Kidney glomerular epithelial cell (primary cell): ENCODE results near the gene MTERF4.
"Not testable (repeated sequence)": the region's sequence is repeated elsewhere in the genome, so short reads cannot be mapped to it uniquely, and the experiment has no call there.

Experiments
- DNase-seq: peaks from one replicate; lab custom pipeline; 2025; lab: John Stamatoyannopoulos, UW

The MTERF4 gene

DNA sequence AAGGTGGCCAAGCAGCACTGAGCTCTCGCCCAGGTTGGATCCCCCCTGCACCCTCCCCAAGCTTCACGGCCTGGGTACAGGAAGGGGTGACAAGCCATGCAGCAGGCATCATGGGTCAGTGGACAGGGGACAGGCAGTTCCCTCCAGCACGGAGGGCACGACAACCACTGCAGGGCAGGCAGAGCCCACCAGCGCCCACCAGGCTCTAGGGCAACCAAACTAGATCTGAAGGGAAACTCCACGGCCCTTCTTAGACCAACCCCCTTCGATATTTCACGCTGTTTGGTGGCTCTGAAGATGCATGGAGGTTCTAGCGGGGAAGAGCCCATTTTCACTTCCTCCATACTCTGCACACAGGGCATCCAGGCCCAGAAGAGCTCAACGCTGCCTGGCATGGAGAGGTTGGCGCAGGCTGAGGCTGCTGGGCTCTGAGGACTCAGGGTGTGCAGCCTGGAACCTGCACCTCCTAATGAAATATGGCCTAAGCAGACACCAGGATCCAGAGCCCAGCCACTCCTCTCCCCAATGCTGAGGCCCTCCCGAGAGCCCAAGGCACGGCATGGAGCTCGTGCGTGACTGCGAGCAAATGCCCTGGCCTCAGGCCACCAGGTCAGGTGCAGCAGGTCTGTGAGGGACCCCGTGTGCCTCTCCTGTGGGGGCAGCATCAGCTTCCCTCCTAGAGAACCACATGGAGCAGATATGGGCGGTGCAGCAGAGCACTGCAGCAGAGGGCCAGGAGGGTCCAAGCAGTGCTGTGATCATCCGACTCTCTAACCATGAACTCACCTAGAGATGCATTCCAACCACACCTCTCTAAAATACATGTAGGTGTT lies 8.7 kb upstream of the MTERF4 start:
- no peak for DNase-seq

GRCh38 chr2:241110089-241110606 lies 8.1 kb upstream of the MTERF4 start:
- no peak for DNase-seq

DNA sequence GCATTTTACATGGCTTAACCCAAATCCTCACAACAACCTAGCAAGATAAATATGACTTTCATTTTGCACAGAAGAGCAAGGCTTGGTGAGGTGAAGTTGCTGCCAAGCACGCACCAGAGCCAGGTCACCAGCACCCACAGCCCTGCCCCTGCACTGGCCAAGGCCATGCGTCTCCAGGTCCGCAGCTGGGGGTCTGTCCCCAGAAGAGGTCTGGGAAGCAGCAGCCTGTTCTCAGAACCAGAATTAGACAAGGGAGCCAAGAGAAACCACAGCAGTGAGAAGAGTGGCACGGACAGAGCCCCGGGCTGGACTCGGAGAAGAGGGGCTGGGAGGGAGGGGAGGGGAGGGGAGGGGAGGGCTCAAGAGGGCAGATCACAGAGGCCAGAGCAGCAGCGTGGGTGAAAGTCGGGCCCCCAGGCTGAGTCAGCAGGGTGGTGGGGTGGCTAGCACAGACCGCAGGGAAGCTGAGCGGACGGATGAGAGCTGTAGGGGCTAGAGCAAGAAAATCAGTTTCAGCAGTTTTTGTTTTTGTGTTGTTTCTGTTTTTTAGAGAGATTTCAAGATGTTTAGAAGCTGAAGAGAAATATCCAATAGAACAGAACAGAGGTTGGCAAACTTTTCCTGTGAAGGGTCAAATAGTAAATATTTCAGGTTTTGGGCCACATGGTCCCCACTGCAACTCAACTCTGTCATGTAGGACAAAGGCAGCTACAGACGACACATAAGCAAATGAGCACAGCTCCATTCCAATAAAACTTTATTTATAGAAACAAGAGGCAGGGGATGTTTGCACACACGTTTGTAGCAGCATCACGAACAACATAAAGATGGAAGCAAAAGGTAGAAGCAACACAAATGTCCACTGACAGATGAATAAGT lies 7.4 kb upstream of the MTERF4 start:
- DNase-seq, result no peak

DNA sequence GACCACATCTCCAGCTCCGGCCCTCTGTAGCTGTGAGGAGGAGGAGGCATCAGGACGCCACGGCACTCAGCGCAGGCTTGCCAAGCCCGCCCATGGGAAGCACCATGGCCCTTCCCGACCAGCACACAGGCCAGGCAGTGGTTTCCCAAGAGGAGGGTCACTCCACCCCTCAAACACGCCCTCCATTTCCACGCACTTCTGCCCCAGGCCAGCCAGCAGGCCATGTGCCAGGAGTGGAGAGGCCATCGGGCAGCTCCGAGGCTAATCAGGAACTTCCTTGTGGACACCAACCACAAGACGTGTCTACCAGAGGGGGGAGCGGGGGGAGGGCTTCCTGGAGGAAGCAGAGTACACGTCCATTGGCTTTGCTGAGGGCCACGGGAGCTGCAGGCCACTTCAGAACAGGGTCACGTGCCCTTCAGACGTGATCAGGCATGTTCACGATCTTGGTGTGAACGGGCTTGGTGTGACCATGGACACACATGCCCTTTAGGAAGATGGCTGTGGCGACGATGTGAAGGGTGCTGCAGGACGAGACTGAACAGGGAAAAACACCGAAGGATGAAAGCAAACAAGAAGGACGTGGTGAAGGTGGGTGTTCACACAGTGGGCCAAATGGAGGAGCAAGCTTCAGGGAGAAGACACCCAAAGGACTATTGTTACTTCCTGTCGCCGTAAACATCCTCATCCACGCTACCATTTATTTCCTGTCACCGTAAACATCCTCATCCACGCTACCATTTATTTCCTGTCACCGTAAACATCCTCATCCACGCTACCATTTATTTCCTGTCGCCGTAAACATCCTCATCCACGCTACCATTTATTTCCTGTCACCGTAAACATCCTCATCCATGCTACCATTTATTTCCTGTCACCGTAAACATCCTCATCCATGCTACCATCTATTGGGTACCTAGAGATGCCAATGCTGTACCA lies 6.5 kb upstream of the MTERF4 start:
- DNase-seq, result no peak

GRCh38 chr2:241107031-241107783 lies 5.1 kb upstream of the MTERF4 start:
- no peak for DNase-seq

GRCh38 chr2:241105641-241106040 lies 3.6 kb upstream of the MTERF4 start:
- no peak for DNase-seq

GRCh38 chr2:241104611-241105010 lies 2.5 kb upstream of the MTERF4 start:
- not testable (repeated sequence) for DNase-seq

GRCh38 chr2:241103176-241103595 lies 1.1 kb upstream of the MTERF4 start:
- no peak for DNase-seq

GRCh38 chr2:241099246-241099645 lies 2.8 kb downstream of the MTERF4 start:
- DNase-seq, result no peak

DNA sequence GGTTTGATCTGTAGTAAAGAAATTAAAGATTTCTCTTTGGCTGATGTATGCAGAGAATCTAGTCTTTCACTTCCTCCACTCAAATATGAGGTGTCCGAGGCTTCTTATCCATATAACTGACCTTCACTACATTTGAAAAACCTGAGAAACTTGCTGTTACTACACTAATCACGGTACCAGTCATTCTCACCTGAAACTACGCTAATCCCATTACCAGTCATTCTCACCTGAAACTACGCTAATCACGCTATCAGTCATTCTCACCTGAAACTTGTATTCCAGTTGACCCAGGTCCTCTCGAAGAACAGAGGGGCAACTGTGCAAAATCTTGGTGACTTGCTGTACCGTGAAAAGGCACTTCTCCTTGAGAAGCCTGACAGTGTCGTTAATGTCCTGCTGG lies 5.1 kb downstream of the MTERF4 start:
- no peak for DNase-seq

- DNase-seq, result no peak
These were observed 6.3 kb downstream of the MTERF4 start for GRCh38 chr2:241095594-241096290.

DNA sequence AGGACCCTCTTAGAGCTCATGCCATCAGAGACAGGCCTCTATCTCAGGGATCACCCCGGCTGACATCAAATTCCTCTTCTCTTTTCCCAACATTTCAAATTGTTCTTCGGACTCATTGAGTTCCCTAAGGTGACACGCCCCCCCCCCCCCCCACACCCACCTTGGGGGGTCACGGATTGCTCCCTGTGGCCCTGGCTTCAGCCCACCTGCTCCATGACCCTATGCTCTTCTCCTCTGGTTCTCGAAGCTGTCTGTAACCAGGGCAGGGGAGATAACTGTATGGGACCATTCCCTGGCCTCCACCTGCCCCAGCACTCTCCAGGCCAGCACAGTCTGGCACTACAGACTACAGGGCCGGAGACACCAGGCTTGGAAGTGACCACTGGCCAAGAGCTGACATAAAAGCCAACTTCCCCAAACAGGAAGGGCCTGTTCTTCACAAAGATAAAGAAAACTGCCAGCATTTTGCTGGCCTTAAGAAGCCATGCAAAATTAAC lies 7.1 kb downstream of the MTERF4 start:
- DNase-seq, result no peak

DNA sequence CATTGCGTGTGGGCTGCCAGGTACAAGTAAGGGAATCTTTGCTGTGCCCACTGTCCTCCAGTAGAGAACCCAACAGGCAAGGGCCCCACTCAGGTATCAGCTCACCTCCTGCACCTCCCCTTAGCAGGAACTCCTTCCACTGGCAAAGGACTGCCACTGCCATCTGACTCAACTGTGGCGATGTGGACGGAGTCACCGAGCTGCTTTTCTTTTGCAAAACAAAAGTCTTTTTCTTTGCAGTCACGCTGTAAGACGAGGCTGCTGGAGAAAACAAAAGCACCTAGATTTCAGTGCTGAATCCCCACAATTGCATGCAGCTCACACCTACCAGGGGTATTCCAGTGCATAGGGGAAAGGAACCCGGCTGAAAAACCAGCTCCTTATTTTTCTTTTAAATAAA lies 7.9 kb downstream of the MTERF4 start:
- DNase-seq, result no peak

DNA sequence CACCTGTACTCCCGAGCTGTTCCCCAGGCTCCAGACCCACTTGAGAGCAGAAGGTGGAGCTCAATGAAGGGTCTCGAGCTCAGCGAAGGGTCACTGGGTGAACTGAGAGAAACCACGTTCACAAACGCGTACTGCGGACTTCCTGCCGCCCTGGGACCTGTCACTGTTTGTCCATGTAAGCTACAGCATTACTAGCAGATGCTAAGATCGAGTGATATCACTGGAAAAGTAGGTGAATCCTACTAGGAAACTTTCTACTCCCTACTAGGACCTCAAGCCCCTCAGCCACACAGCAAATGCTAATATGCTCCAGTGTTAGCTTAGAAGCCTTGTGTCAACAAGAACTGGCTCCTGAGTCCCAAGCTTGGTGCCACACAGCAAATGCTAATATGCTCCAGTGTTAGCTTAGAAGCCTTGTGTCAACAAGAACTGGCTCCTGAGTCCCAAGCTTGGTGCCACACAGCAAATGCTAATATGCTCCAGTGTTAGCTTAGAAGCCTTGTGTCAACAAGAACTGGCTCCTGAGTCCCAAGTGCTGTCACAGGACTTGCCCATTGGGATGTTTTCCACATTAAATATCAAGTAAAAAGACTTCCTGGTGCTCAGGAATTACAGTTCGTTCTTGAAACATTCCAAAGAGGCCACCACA lies 8.8 kb downstream of the MTERF4 start:
- not testable (repeated sequence) for DNase-seq

DNA sequence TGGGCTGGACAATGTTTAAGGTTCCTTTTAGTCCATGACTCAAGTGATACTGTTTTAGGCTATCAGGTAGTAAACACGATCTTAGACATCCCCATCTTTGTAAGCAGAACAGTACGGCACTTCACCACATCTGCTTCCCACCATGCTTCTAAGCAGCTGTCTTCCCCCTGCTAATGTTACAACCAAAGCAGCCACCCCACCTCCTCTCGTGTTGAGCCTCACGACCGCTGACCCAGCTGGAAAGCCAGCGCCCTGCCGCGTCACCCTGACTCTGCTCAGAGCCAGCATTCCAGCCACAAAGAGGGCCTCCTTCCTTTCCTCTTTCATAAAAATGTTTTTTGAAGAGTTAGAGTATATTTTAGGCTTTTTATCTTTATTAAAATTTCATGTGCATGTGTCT lies 9.4 kb downstream of the MTERF4 start:
- no peak for DNase-seq

- no peak for DNase-seq
These were observed 10.2 kb downstream of the MTERF4 start for GRCh38 chr2:241091734-241092445.

GRCh38 chr2:241091201-241091600 lies 10.9 kb downstream of the MTERF4 start:
- DNase-seq, result no peak

GRCh38 chr2:241088791-241089732 lies 13.0 kb downstream of the MTERF4 start:
- DNase-seq, result no peak
